D341Med (cell line): ENCODE results near the gene ZNF710.

Experiments
- DNase-seq: peaks from one replicate; pipeline ENCODE4 v3.0.0; 2012; ENCODE audit warnings: low spot score

The ZNF710 gene

GRCh38 chr15:90018216-90018831 is 17.2 kb downstream of the ZNF710 start:
- no peak for DNase-seq

GRCh38 chr15:90019611-90020010 is 18.5 kb downstream of the ZNF710 start:
- DNase-seq = no peak

GRCh38 chr15:90020021-90020735 is 19.1 kb downstream of the ZNF710 start:
- no peak for DNase-seq

GRCh38 chr15:90020936-90021507 is 19.9 kb downstream of the ZNF710 start:
- no peak for DNase-seq

GRCh38 chr15:90022345-90022744 is 21.2 kb downstream of the ZNF710 start:
- DNase-seq = no peak

GRCh38 chr15:90022905-90023700 is 22.0 kb downstream of the ZNF710 start:
- DNase-seq = no peak

- DNase-seq = no peak
These were observed 23.3 kb downstream of the ZNF710 start for GRCh38 chr15:90024406-90024805.

- no peak for DNase-seq
These were observed 24.4 kb downstream of the ZNF710 start for GRCh38 chr15:90025489-90026033.

GRCh38 chr15:90028376-90028944 is 27.3 kb downstream of the ZNF710 start:
- no peak for DNase-seq

- DNase-seq = no peak
These were observed 27.9 kb downstream of the ZNF710 start for GRCh38 chr15:90029024-90029423.

- DNase-seq = no peak
These were observed 29.3 kb downstream of the ZNF710 start for GRCh38 chr15:90030376-90030775.

- DNase-seq = no peak
These were observed 30.2 kb downstream of the ZNF710 start for GRCh38 chr15:90031231-90031791.

GRCh38 chr15:90033006-90033405 is 31.9 kb downstream of the ZNF710 start:
- DNase-seq = no peak

GRCh38 chr15:90033448-90033847 is 32.3 kb downstream of the ZNF710 start:
- no peak for DNase-seq

GRCh38 chr15:90035095-90035839 is 34.1 kb downstream of the ZNF710 start:
- DNase-seq = no peak

- no peak for DNase-seq
These were observed 34.7 kb downstream of the ZNF710 start for GRCh38 chr15:90035840-90036230.

- DNase-seq = no peak
These were observed 35.2 kb downstream of the ZNF710 start for GRCh38 chr15:90036343-90036742.

GRCh38 chr15:90036806-90037510 is 35.8 kb downstream of the ZNF710 start:
- no peak for DNase-seq

- no peak for DNase-seq
These were observed 36.4 kb downstream of the ZNF710 start for GRCh38 chr15:90037511-90037860.

- DNase-seq = no peak
These were observed 37.0 kb downstream of the ZNF710 start for GRCh38 chr15:90037961-90038631.
